H1 (cell line): ENCODE measurements around the gene KCNIP3. TPM values are rescaled to one million over a fixed set of nuclear protein-coding genes. Genes with fewer than 3 reads are reported as not detected.

ENCODE experiments used
- CTCF ChIA-PET: fragments of 300-600 bp; sonication (Branson Sonifier 250); formaldehyde crosslinking; loops from one replicate; lab custom pipeline; 2021; ENCODE audit not compliant: partially characterized antibody; lab: Charles Lee
- POLR2A ChIA-PET: fragments of 300-600 bp; sonication (Branson Sonifier 250); formaldehyde crosslinking; loops from one replicate; lab custom pipeline; 2021; ENCODE audit warnings: inconsistent platforms; ENCODE audit not compliant: partially characterized antibody; lab: Charles Lee
- DNase-seq, 2 experiments: peaks; one replicate each; pipeline versions ENCODE4 v3.0.0 to v3.0.0-alpha.2; 2010 to 2022; ENCODE audit warnings: low spot score in 2 of 2, low read depth in 1 of 2, mixed read lengths in 1 of 2
- FAIRE-seq: peaks from 2 replicates; lab custom pipeline; 2011; peaks lifted over from hg19 to GRCh38; lab: Jason Lieb, UNC
- H2AFZ ChIP-seq: 2 replicates; pipeline ENCODE4 v1.8.1; 2012; ENCODE audit warnings: low read length, inconsistent platforms
- H2AK5ac ChIP-seq: 2 replicates; pipeline ENCODE4 v1.6.1; 2013; ENCODE audit warnings: low read depth, low read length
- H2BK120ac ChIP-seq: replicated peaks from 2 replicates; pipeline ENCODE3; 2013; ENCODE audit warnings: low read depth, low read length, inconsistent platforms
- H2BK12ac ChIP-seq: 2 replicates; pipeline ENCODE4 v1.6.1; 2013; ENCODE audit warnings: low read depth, low read length
- H2BK15ac ChIP-seq: 2 replicates; pipeline ENCODE4 v1.6.1; 2013; ENCODE audit warnings: low read length
- H2BK20ac ChIP-seq: 2 replicates; pipeline ENCODE4 v1.6.1; 2013; ENCODE audit warnings: low read length
- H2BK5ac ChIP-seq: 2 replicates; pipeline ENCODE4 v1.6.1; 2013; ENCODE audit warnings: low read depth, low read length
- H3K14ac ChIP-seq: 2 replicates; pipeline ENCODE4 v1.6.1; 2013; ENCODE audit warnings: inconsistent platforms; ENCODE audit not compliant: insufficient read length
- H3K18ac ChIP-seq: 2 replicates; pipeline ENCODE4 v1.6.1; 2013; ENCODE audit warnings: low read length; ENCODE audit errors: extremely low read depth
- H3K23ac ChIP-seq: 2 replicates; pipeline ENCODE4 v1.6.1; 2013; ENCODE audit warnings: inconsistent platforms; ENCODE audit not compliant: insufficient read length
- H3K23me2 ChIP-seq: 2 replicates; pipeline ENCODE4 v1.6.1; 2013; ENCODE audit warnings: low read depth, low read length
- H3K27ac ChIP-seq: 2 replicates; pipeline ENCODE4 v1.6.1; 2011; ENCODE audit warnings: low read depth, low read length, inconsistent platforms
- H3K27me3 ChIP-seq, 4 experiments: replicated peaks in 1 of 4; 1 replicate in 1 of 4; 2 replicates in 3 of 4; pipeline versions ENCODE4 v1.6.1 to v1.8.1; 2011 to 2013; ENCODE audit warnings: low read length in 3 of 4, mild to moderate bottlenecking in 3 of 4, inconsistent platforms in 2 of 4, mixed read lengths in 2 of 4, moderate library complexity in 1 of 4; ENCODE audit not compliant: control insufficient read depth in 3 of 4, insufficient read depth in 3 of 4; ENCODE audit errors: extremely low read depth in 1 of 4
- H3K36me3 ChIP-seq, 4 experiments: 2 replicates each; pipeline versions ENCODE4 v1.6.1 to v1.8.1; 2011 to 2013; ENCODE audit warnings: mild to moderate bottlenecking in 4 of 4, low read length in 3 of 4, moderate library complexity in 2 of 4, control low read depth in 1 of 4, inconsistent platforms in 1 of 4; ENCODE audit not compliant: insufficient read depth in 4 of 4, control insufficient read depth in 2 of 4
- H3K4ac ChIP-seq: replicated peaks from 2 replicates; pipeline ENCODE3; 2013; ENCODE audit warnings: low read length, low read depth, mixed read lengths, inconsistent platforms; ENCODE audit not compliant: insufficient read length
- H3K4me1 ChIP-seq, 4 experiments: replicated peaks in 1 of 4; 1 replicate in 1 of 4; 2 replicates in 3 of 4; pipeline versions ENCODE4 v1.6.1 to v1.8.1; 2011 to 2013; ENCODE audit warnings: low read length in 3 of 4, inconsistent platforms in 2 of 4, mixed read lengths in 1 of 4; ENCODE audit not compliant: insufficient read depth in 4 of 4, control insufficient read depth in 3 of 4
- H3K4me2 ChIP-seq, 2 experiments: 2 replicates each; pipeline versions ENCODE4 v1.6.1 to v1.8.1; 2011 to 2013; ENCODE audit warnings: low read depth in 2 of 2, low read length in 2 of 2, control low read depth in 1 of 2, inconsistent platforms in 1 of 2, mild to moderate bottlenecking in 1 of 2; ENCODE audit not compliant: insufficient read depth in 1 of 2
- H3K4me3 ChIP-seq, 4 experiments: fragments of 200-600, 300-600 bp in 1 of 4; sonication (generic), shearing (Covaris generic), sonication (Bioruptor Twin) in 1 of 4; 2 replicates each; pipeline versions ENCODE4 v1.5.1 to v1.8.1; 2011 to 2016; ENCODE audit warnings: low read length in 4 of 4, low read depth in 3 of 4, control low read depth in 2 of 4, inconsistent platforms in 2 of 4, mild to moderate bottlenecking in 2 of 4, mixed read lengths in 1 of 4, moderate library complexity in 1 of 4; ENCODE audit not compliant: insufficient read depth in 2 of 4; ENCODE audit errors: extremely low read depth in 1 of 4
- H3K56ac ChIP-seq: replicated peaks from 2 replicates; pipeline ENCODE3; 2013; ENCODE audit warnings: low read depth, mild to moderate bottlenecking, mixed read lengths, low read length, inconsistent platforms; ENCODE audit not compliant: insufficient read length
- H3K79me1 ChIP-seq: 2 replicates; pipeline ENCODE4 v1.6.1; 2013; ENCODE audit warnings: low read depth, low read length, control low read depth
- H3K79me2 ChIP-seq, 2 experiments: 2 replicates each; pipeline versions ENCODE4 v1.6.1 to v1.8.1; 2012 to 2013; ENCODE audit warnings: low read length in 2 of 2, mild to moderate bottlenecking in 2 of 2, inconsistent platforms in 1 of 2; ENCODE audit not compliant: insufficient read depth in 2 of 2, control insufficient read depth in 1 of 2
- H3K9ac ChIP-seq, 4 experiments: replicated peaks in 1 of 4; 1 replicate in 1 of 4; 2 replicates in 3 of 4; pipeline versions ENCODE4 v1.6.1 to v1.8.1; 2011 to 2013; ENCODE audit warnings: low read depth in 3 of 4, low read length in 3 of 4, control low read depth in 2 of 4, mild to moderate bottlenecking in 2 of 4, moderate library complexity in 2 of 4, inconsistent platforms in 1 of 4; ENCODE audit errors: extremely low read depth in 1 of 4
- H3K9me3 ChIP-seq, 2 experiments: 2 replicates each; pipeline versions ENCODE4 v1.6.1 to v1.8.1; 2012 to 2013; ENCODE audit warnings: mild to moderate bottlenecking in 2 of 2, moderate library complexity in 2 of 2, control low read depth in 1 of 2, inconsistent platforms in 1 of 2, low read depth in 1 of 2, low read length in 1 of 2, mixed read lengths in 1 of 2; ENCODE audit not compliant: insufficient read depth in 2 of 2
- H4K20me1 ChIP-seq, 2 experiments: replicated peaks in 1 of 2; 2 replicates each; pipeline versions ENCODE3 to v1.8.1; 2011 to 2013; ENCODE audit warnings: inconsistent platforms in 2 of 2, low read length in 2 of 2, mild to moderate bottlenecking in 1 of 2; ENCODE audit not compliant: insufficient read depth in 2 of 2, control insufficient read depth in 1 of 2
- H4K5ac ChIP-seq: 2 replicates; pipeline ENCODE4 v1.6.1; 2013; ENCODE audit warnings: low read length, low read depth, mixed read lengths, inconsistent platforms; ENCODE audit not compliant: insufficient read length
- H4K8ac ChIP-seq: 2 replicates; pipeline ENCODE4 v1.8.0; 2013; ENCODE audit warnings: mild to moderate bottlenecking, moderate library complexity, low read length, inconsistent platforms; ENCODE audit not compliant: insufficient read depth; ENCODE audit errors: extremely low read depth
- H4K91ac ChIP-seq: replicated peaks from 2 replicates; pipeline ENCODE3; 2013; ENCODE audit warnings: low read length, mixed read lengths, inconsistent platforms; ENCODE audit not compliant: insufficient read length
- ATF3 ChIP-seq: IDR thresholded peaks from 2 replicates; pipeline ENCODE4 v1.6.1; 2011; ENCODE audit warnings: low read depth, mild to moderate bottlenecking, low read length; ENCODE audit not compliant: insufficient read depth
- SIX5 ChIP-seq: IDR thresholded peaks from 2 replicates; pipeline ENCODE4 v1.6.1; 2011; ENCODE audit warnings: mild to moderate bottlenecking, low read depth, low read length
- SRF ChIP-seq: IDR thresholded peaks from 2 replicates; pipeline ENCODE4 v1.6.1; 2011; ENCODE audit warnings: mild to moderate bottlenecking, low read depth, low read length, moderate library complexity
- TCF12 ChIP-seq: IDR thresholded peaks from 2 replicates; pipeline ENCODE4 v1.6.1; 2011; ENCODE audit warnings: low read depth, mild to moderate bottlenecking, low read length
- WGBS, 2 experiments: shearing (Covaris generic) in 1 of 2; methylation state at CpG; one replicate each; pipeline versions ENCODE4 v1.1.6 to v1.1.7; 2013 to 2015; ENCODE audit warnings: low lambda C conversion rate in 2 of 2, mixed read lengths in 2 of 2, inconsistent platforms in 1 of 2, low coverage in 1 of 2, missing lambda C conversion rate in 1 of 2; ENCODE audit not compliant: insufficient replicate concordance in 2 of 2, insufficient coverage in 1 of 2, insufficient read length in 1 of 2; ENCODE audit errors: extremely low coverage in 1 of 2, missing lambda C conversion rate in 1 of 2; 5-methylcytosine and 5-hydroxymethylcytosine counted together
- polyA plus RNA-seq, 7 experiments: library from polyadenylated mRNA; depleted of rRNA in 3 of 7; stranded (reverse) in 5 of 7; unstranded in 2 of 7; fragments of >200 nt in 5 of 7; fragments of 200-250 nt in 2 of 7; gene quantifications; 1 replicate in 5 of 7; 2 replicates in 1 of 7; 4 replicates in 1 of 7; pipeline versions ENCODE4 v1.2.1 to v1.2.3, GENCODE V29; 2011 to 2013; ENCODE audit warnings: missing spikeins in 2 of 7, mixed read lengths in 2 of 7
- total RNA-seq: library from RNA; stranded (reverse); fragmentation: NEBNext Ultra II Directional; extraction: Animal tissue kit (Norgen Biotek cat#: 25700); gene quantifications from 2 replicates; pipeline ENCODE4 v1.2.1, GENCODE V29; 2021

Gene KCNIP3
- total and polyA plus RNA-seq, 2 of the 8 experiments (the other 6 are each of a cell fraction or from before 2014, with no cell fraction given), result 0.33 to 1.9 TPM

GRCh38 chr2:95297639-95298395 is 670 bp downstream of the KCNIP3 start:
- no peak for FAIRE-seq
- H3K14ac ChIP-seq, result no peak overlapping the region
- H2BK5ac ChIP-seq, result no peak overlapping the region
- CTCF ChIA-PET, result no interaction called here
- POLR2A ChIA-PET, result no interaction called here
- H2AFZ ChIP-seq, result no peak overlapping the region
- H3K23ac ChIP-seq, result no peak overlapping the region
- no peaks in the 10 kb centered on the region for H3K23me2 ChIP-seq
- no peaks in the 10 kb centered on the region for H3K79me2 ChIP-seq
- no peak overlapping the region for H3K18ac ChIP-seq
- H4K8ac ChIP-seq, result 0 out of 2 replicates have a peak overlapping the region, but pooled peaks have one; percentile 20
- no peak overlapping the region for H2BK20ac ChIP-seq
- H3K4me3 ChIP-seq, result no peak overlapping the region
- no peaks in the 10 kb centered on the region for H3K79me1 ChIP-seq
- no peaks in the 10 kb centered on the region for H3K27me3 ChIP-seq
- no peak overlapping the region for H4K91ac ChIP-seq
- no peak overlapping the region for H3K4ac ChIP-seq
- H3K56ac ChIP-seq, result no peak overlapping the region
- TF ChIP-seq SRF (no peak), ATF3 (no peak), TCF12 (no peak), SIX5 (no peak)
- peaks cover 58 to 100% of the 10 kb centered on the region in 2 experiments for H3K9me3 ChIP-seq
- peaks cover 0 to 11% (median 0%) of the 10 kb centered on the region in 4 experiments; a peak in 1 of 7 replicates for H3K4me1 ChIP-seq
- H3K9ac ChIP-seq, result no peak overlapping the region
- no peaks in the 10 kb centered on the region for H4K20me1 ChIP-seq
- no peak overlapping the region for H2AK5ac ChIP-seq
- no peak overlapping the region for H3K27ac ChIP-seq
- no peaks in the 10 kb centered on the region for H3K36me3 ChIP-seq
- no peak overlapping the region for H2BK120ac ChIP-seq
- no peak overlapping the region for H3K4me2 ChIP-seq
- WGBS, 2 experiments, result 73% methylated on average over 10 of the region's 11 CpGs; no CpG with 5 or more reads in 1 of the 2 experiments
- no peak overlapping the region for H2BK15ac ChIP-seq
- DNase-seq, result no peak
- no peak overlapping the region for H4K5ac ChIP-seq
- H2BK12ac ChIP-seq, result no peak overlapping the region
